H9 (cell line): ENCODE results near the gene TRRAP. TPM values are rescaled to one million over a fixed set of nuclear protein-coding genes. Genes with fewer than 3 reads are reported as not detected.

Experiments used
- DNase-seq: peaks from one replicate; pipeline ENCODE4 v3.0.0-alpha.2; 2017
- H2AFZ ChIP-seq: one replicate; pipeline ENCODE4 v1.6.1; 2013; ENCODE audit warnings: mild to moderate bottlenecking, low read length, control low read depth, moderate library complexity
- H2AK5ac ChIP-seq: 2 replicates; pipeline ENCODE4 v1.6.1; 2013; ENCODE audit warnings: low read length, control low read depth, mixed read lengths; ENCODE audit not compliant: insufficient read length
- H2BK120ac ChIP-seq: one replicate; pipeline ENCODE4 v1.6.1; 2013; ENCODE audit warnings: low read depth, mild to moderate bottlenecking, low read length, control low read depth, inconsistent platforms; ENCODE audit not compliant: poor library complexity, severe bottlenecking
- H2BK12ac ChIP-seq: 2 replicates; pipeline ENCODE4 v1.6.1; 2013; ENCODE audit warnings: low read length, control low read depth, mixed read lengths, low read depth; ENCODE audit not compliant: insufficient read length
- H2BK15ac ChIP-seq: 2 replicates; pipeline ENCODE4 v1.6.1; 2013; ENCODE audit warnings: low read depth, low read length, control low read depth
- H2BK20ac ChIP-seq: one replicate; pipeline ENCODE4 v1.6.1; 2013; ENCODE audit warnings: low read depth, mild to moderate bottlenecking, low read length, control low read depth, inconsistent platforms; ENCODE audit not compliant: poor library complexity, severe bottlenecking
- H2BK5ac ChIP-seq: 2 replicates; pipeline ENCODE4 v1.6.1; 2013; ENCODE audit warnings: low read length, control low read depth, mixed read lengths; ENCODE audit not compliant: insufficient read length
- H3K14ac ChIP-seq: 2 replicates; pipeline ENCODE4 v1.6.1; 2013; ENCODE audit warnings: low read length, control low read depth; ENCODE audit not compliant: insufficient read depth
- H3K18ac ChIP-seq: 2 replicates; pipeline ENCODE4 v1.6.1; 2013; ENCODE audit warnings: low read depth, mild to moderate bottlenecking, mixed read lengths, low read length, control low read depth; ENCODE audit not compliant: insufficient read length
- H3K23ac ChIP-seq: 2 replicates; pipeline ENCODE4 v1.6.1; 2013; ENCODE audit warnings: low read length, control low read depth, mixed read lengths, low read depth; ENCODE audit not compliant: insufficient read length
- H3K23me2 ChIP-seq: 2 replicates; pipeline ENCODE4 v1.6.1; 2013; ENCODE audit warnings: low read depth, mild to moderate bottlenecking, mixed read lengths, low read length, control low read depth; ENCODE audit not compliant: insufficient read length, poor library complexity, severe bottlenecking
- H3K27ac ChIP-seq: 2 replicates; pipeline ENCODE4 v1.5.1; 2013; ENCODE audit warnings: low read length, control low read depth, mixed read lengths, low read depth; ENCODE audit not compliant: insufficient read length
- H3K27me3 ChIP-seq: 2 replicates; pipeline ENCODE4 v1.6.1; 2013; ENCODE audit warnings: low read length, control low read depth, inconsistent platforms; ENCODE audit not compliant: insufficient read depth
- H3K4ac ChIP-seq: 2 replicates; pipeline ENCODE4 v1.6.1; 2013; ENCODE audit warnings: low read depth, mild to moderate bottlenecking, control low read depth, inconsistent platforms, low read length, moderate library complexity
- H3K4me1 ChIP-seq: 2 replicates; pipeline ENCODE4 v1.6.1; 2013; ENCODE audit warnings: low read length, control low read depth, inconsistent platforms; ENCODE audit not compliant: insufficient read depth
- H3K4me2 ChIP-seq: 2 replicates; pipeline ENCODE4 v1.6.1; 2013; ENCODE audit warnings: low read length, control low read depth, mixed read lengths; ENCODE audit not compliant: insufficient read length, insufficient read depth
- H3K56ac ChIP-seq: 2 replicates; pipeline ENCODE4 v1.6.1; 2013; ENCODE audit warnings: low read depth, mild to moderate bottlenecking, mixed read lengths, low read length, control low read depth; ENCODE audit not compliant: insufficient read length
- H3K79me1 ChIP-seq: 2 replicates; pipeline ENCODE4 v1.6.1; 2013; ENCODE audit warnings: low read depth, mild to moderate bottlenecking, moderate library complexity, low read length, control low read depth, inconsistent platforms; ENCODE audit not compliant: insufficient read depth, poor library complexity, severe bottlenecking
- H3K79me2 ChIP-seq: 2 replicates; pipeline ENCODE4 v1.6.1; 2013; ENCODE audit warnings: low read length, control low read depth, inconsistent platforms; ENCODE audit not compliant: insufficient read depth
- H3K9ac ChIP-seq: 2 replicates; pipeline ENCODE4 v1.6.1; 2013; ENCODE audit warnings: low read length, control low read depth, mixed read lengths; ENCODE audit not compliant: insufficient read length; ENCODE audit errors: extremely low read depth
- H3K9me3 ChIP-seq: one replicate; pipeline ENCODE4 v1.6.1; 2013; ENCODE audit warnings: low read depth, low read length, inconsistent platforms; ENCODE audit not compliant: control insufficient read depth
- H3T11ph ChIP-seq: one replicate; pipeline ENCODE4 v1.6.1; 2013; ENCODE audit warnings: mild to moderate bottlenecking, low read length, control low read depth, inconsistent platforms
- H4K20me1 ChIP-seq: one replicate; pipeline ENCODE4 v1.6.1; 2013; ENCODE audit not compliant: control insufficient read depth, insufficient read length, insufficient read depth
- H4K5ac ChIP-seq: 2 replicates; pipeline ENCODE4 v1.6.1; 2013; ENCODE audit warnings: low read depth, mild to moderate bottlenecking, mixed read lengths, low read length, control low read depth; ENCODE audit not compliant: insufficient read length
- H4K8ac ChIP-seq: replicated peaks from 2 replicates; pipeline ENCODE4 v1.6.1; 2013; ENCODE audit warnings: low read length, control low read depth, mixed read lengths, low read depth; ENCODE audit not compliant: insufficient read length
- H4K91ac ChIP-seq: 2 replicates; pipeline ENCODE4 v1.6.1; 2013; ENCODE audit warnings: low read depth, mild to moderate bottlenecking, moderate library complexity, mixed read lengths, low read length, control low read depth; ENCODE audit not compliant: insufficient read length
- H3K27ac Mint-ChIP-seq, 3 experiments: 2 replicates in 2 of 3; 3 replicates in 1 of 3; pipeline ENCODE4 v1.8.0; 2020 to 2021; ENCODE audit warnings: mixed read lengths in 3 of 3, mild to moderate bottlenecking in 1 of 3, moderate library complexity in 1 of 3
- H3K27me3 Mint-ChIP-seq: 2 replicates; pipeline ENCODE4 v1.8.0; 2021; ENCODE audit warnings: low read depth, mild to moderate bottlenecking, moderate library complexity, mixed read lengths
- H3K36me3 Mint-ChIP-seq, 3 experiments: 2 replicates in 2 of 3; 3 replicates in 1 of 3; pipeline ENCODE4 v1.8.0; 2020 to 2021; ENCODE audit warnings: low read depth in 3 of 3, mixed read lengths in 3 of 3; ENCODE audit not compliant: insufficient read depth in 1 of 3
- H3K4me1 Mint-ChIP-seq, 2 experiments: 2 replicates each; pipeline ENCODE4 v1.8.0; 2020; ENCODE audit warnings: mixed read lengths in 2 of 2
- H3K4me3 Mint-ChIP-seq, 2 experiments: 2 replicates in 1 of 2; 3 replicates in 1 of 2; pipeline ENCODE4 v1.8.0; 2020 to 2021; ENCODE audit warnings: mild to moderate bottlenecking in 2 of 2, mixed read lengths in 2 of 2, moderate library complexity in 1 of 2
- H3K9me3 Mint-ChIP-seq, 2 experiments: 2 replicates in 1 of 2; 3 replicates in 1 of 2; pipeline ENCODE4 v1.8.0; 2020; ENCODE audit warnings: mild to moderate bottlenecking in 2 of 2, mixed read lengths in 2 of 2, moderate library complexity in 1 of 2
- WGBS: extraction: QIAGEN DNeasy Blood & Tissue Kit; methylation state at CpG from one replicate; pipeline ENCODE4 v1.1.7; 2013; ENCODE audit warnings: missing lambda C conversion rate, low lambda C conversion rate, mixed read lengths; ENCODE audit not compliant: insufficient read length; ENCODE audit errors: extremely low coverage; 5-methylcytosine and 5-hydroxymethylcytosine counted together
- total RNA-seq: library from RNA; stranded (reverse); gene quantifications from 2 replicates; pipeline ENCODE4 v1.2.1, GENCODE V29; 2021
- TF ChIP-seq, protein P1 (sequence below): fragments of 200-600 bp; sonication (generic); conservative IDR thresholded peaks from 3 replicates; pipeline ENCODE4 v1.8.0; 2021; ENCODE audit warnings: antibody characterized with exemption, mild to moderate bottlenecking

TRRAP gene
- total RNA-seq, 1 experiment from 2014 or later, result 58.6 TPM

DNA sequence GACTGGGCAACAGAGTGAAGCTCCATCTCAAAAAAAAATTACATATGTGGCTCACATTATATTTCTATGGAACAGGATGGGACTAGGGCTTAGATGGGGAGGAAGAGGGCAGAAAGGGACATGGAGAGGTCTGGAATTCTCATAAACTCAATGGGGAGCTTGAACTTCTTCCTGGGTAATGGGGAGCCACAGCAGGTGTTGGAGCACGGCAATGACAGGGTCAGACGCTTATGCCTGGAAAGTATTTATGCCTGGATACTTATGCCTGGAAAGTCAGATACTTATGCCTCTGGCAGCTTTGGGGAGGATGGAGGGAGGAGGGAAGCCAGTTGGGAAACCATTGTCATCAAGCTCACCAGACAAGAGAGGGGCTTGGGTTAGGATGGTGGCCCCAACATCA is 45.3 kb upstream of the TRRAP start:
- Histone ChIP-seq H4K8ac (no peak overlapping the region), H3K9ac (no peak overlapping the region), H3K23ac (no peak overlapping the region), H2BK12ac (no peak overlapping the region), H3T11ph (no peak overlapping the region), H3K9me3 (no peaks in the 10 kb centered on the region), H2BK20ac (no peak overlapping the region), H3K18ac (no peak overlapping the region), H3K23me2 (no peaks in the 10 kb centered on the region), H3K79me1 (no peaks in the 10 kb centered on the region), H4K5ac (no peak overlapping the region), H3K79me2 (no peaks in the 10 kb centered on the region), H3K27ac (no peak overlapping the region), H3K27me3 (no peaks in the 10 kb centered on the region; the same call in 1 of the 2 replicates), H3K4me1 (no peaks in the 10 kb centered on the region), H4K91ac (no peak overlapping the region), H3K56ac (no peak overlapping the region), H2BK5ac (no peak overlapping the region), H3K4me2 (no peak overlapping the region), H3K14ac (no peak overlapping the region), H2BK120ac (no peak overlapping the region), H3K4ac (no peak overlapping the region), H2AK5ac (no peak overlapping the region), H2AFZ (no peak overlapping the region), H4K20me1 (no peaks in the 10 kb centered on the region), H2BK15ac (no peak overlapping the region)
- Mint-ChIP-seq H3K27ac (peak overlapping the region in 1 of 3 experiments; percentile 31; a peak in 1 of 7 replicates), H3K27me3 (peaks cover 6% of the 10 kb centered on the region), H3K9me3 (no peaks in the 10 kb centered on the region), H3K4me1 (peaks cover 12 to 13% of the 10 kb centered on the region in 2 experiments), H3K4me3 (no peak overlapping the region), H3K36me3 (no peaks in the 10 kb centered on the region)
- no peak for DNase-seq
- WGBS, result no CpG with 5 or more reads among the region's 2 CpGs
- TF ChIP-seq, protein P1, sequence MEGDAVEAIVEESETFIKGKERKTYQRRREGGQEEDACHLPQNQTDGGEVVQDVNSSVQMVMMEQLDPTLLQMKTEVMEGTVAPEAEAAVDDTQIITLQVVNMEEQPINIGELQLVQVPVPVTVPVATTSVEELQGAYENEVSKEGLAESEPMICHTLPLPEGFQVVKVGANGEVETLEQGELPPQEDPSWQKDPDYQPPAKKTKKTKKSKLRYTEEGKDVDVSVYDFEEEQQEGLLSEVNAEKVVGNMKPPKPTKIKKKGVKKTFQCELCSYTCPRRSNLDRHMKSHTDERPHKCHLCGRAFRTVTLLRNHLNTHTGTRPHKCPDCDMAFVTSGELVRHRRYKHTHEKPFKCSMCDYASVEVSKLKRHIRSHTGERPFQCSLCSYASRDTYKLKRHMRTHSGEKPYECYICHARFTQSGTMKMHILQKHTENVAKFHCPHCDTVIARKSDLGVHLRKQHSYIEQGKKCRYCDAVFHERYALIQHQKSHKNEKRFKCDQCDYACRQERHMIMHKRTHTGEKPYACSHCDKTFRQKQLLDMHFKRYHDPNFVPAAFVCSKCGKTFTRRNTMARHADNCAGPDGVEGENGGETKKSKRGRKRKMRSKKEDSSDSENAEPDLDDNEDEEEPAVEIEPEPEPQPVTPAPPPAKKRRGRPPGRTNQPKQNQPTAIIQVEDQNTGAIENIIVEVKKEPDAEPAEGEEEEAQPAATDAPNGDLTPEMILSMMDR, result no peak
